Umbilical cord (tissue), 2 donors: Measurements from ENCODE around the gene TMUB2. TPM values are rescaled to one million over a fixed set of nuclear protein-coding genes. Genes with fewer than 3 reads are reported as not detected.
A peak's percentile ranks its signal among the peaks of the same experiment; 100 is the strongest.

Experiments used
- DNase-seq: peaks from one replicate; pipeline ENCODE4 v3.0.0-alpha.2; 2015; ENCODE audit warnings: low spot score
- total RNA-seq: library from RNA; depleted of rRNA; stranded (reverse); fragments of >200 nt; gene quantifications from one replicate; pipeline ENCODE4 v1.2.3, GENCODE V29; 2014; ENCODE audit warnings: low replicate concordance; ENCODE audit not compliant: insufficient read depth

Gene TMUB2
- total RNA-seq, 1 donor from 2014 or later = 24.6 TPM

DNA sequence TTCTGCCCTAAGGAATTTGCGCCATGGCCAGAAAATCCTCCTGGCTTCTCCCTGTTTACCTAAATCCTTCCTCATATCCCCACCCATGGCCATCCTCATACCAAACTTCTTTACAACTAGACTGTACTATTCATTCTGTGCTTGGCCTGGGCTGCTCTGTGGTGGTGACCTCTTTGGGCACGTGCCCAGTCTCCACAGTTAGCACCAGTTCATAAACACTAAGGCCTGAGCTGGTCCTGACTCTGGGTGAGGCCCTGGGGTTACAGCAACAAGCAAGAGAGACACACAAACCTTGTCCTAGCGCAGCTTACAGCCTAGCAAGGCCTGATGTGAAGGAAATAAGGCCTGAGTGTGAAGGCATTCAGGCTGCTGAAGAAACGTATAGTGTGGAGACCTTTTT, 16.0 kb downstream of the TMUB2 start:
- DNase-seq = no peak

DNA sequence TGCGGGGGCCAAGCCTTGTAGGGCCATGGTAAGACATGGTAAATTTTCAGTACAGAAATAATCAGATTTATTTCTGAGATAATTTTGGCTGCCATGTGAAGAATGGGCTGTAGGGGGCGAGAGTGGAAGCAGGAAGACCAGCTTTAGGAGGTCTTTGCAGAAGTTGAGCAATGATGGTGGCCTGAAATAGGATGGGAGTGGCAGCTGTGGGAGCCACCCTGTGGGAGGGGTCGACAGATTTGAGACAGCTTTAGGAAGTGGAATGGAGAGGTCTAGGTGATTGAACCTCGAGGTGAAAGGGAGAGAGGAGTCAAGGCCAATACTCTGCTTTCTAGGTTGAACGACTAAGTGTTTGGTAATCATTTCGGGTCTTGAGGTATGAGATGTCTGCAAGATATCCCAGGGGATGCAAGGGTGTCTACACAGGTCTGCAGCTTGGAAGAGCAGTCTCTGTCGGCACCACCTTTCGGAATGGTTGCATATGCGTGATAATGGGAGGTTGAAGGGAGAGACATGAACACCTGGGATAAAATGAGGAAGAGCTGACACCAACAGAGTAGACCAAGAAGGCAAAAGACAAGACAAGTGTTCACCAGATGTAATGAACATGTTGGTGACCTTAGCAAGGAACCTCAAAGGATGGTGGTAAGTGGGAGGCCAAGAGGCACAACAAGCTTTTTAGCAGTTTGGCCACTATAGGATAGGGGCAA, 17.1 kb downstream of the TMUB2 start:
- peak; percentile 58 for DNase-seq

DNA sequence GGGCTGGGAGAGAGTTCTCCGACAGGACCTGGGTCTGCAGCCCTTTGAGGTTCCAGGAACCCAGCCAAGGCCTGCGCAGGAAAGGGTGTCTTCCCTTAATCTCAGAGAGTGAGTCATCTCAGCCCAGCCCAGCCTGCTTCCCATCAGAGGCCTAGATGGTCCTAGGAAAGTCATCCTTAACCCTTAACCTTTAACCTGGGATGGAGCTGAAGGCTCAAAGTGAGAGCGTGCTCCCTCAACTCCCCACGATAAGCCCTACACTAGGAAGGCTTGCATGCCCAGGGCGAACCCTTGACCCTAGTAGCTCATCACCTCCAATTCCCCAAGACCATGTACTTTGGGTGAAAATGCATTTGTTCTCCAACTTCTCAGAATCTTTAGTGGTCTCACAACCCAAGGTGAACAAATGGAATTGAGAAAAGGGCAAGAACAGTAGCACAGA, 17.7 kb downstream of the TMUB2 start:
- peak; percentile 86 for DNase-seq

DNA sequence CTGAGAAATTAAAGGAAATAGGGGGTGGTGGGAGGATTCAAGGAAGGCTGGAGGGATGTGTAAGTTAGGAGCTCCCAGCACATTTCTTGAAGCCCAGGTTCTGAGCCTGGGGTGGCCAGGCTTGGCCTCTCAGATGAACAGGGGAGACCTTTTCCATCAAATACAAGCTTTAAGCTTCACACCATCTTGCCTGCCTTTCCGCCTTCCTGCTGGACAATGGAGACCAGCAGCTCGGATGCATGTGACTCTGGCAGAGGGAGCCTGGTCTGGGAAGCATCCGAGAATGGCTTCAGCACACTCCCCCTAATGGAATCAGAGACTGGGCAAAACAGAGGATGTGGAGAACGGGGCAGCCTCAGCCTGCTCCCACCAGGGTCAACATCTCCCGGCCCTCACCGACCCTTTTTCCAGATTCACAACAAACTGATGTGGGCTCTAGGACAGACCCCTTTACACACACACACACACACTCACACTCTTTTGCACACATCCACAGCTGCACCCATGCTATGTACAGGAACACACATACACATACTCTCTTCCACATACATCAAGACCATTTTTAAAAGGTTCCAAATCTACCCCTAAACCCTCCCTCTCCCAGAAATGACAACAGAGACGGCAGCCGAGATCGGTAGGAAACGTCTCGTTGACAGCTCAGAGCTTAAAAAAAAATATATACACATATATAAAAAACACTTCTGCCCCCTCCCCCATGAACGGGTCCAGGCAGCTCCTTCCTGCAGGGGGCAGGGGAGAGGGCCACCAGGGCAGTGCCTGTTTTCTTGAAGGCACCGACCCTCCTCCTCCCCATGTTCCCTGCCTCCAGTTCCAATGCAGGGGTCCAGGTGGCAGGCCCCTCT, 19.4 kb downstream of the TMUB2 start:
- DNase-seq = no peak

DNA sequence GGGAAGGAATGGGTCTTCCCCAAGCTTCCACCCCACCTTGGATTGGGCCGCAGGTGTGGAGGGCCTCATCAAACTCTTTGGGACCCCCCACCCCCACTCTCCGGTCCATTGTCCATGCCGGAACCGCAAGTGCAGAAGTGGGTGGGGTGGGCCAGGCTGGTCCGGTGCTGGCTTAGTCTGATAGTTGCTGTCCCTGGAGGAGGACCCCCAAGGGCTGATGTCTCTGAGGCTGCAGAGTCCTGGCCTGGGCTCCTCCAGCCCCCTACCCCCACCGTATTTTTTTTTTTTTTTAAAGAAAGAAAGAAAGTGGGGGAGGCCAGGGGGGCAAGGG, 20.0 kb downstream of the TMUB2 start:
- no peak for DNase-seq

DNA sequence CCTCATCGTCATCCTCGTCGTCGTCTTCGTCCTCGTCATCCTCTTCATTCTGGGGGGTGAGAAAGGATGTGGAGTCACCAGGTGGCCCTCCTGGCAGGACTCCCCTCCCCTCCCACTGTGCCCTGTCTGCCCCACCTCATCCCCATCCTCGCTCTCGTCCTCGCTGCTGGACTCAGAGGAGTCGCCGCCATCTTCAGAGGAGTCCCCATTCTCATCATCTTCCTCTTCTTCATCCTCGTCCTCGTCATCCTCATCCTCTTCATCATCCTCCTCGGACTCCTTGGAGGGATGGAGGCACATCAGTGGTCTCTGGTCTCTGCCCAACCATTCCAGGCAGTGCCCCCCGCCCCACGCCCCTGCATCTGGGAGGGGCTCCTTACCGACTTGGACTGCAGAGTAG, 20.5 kb downstream of the TMUB2 start:
- no peak for DNase-seq

DNA sequence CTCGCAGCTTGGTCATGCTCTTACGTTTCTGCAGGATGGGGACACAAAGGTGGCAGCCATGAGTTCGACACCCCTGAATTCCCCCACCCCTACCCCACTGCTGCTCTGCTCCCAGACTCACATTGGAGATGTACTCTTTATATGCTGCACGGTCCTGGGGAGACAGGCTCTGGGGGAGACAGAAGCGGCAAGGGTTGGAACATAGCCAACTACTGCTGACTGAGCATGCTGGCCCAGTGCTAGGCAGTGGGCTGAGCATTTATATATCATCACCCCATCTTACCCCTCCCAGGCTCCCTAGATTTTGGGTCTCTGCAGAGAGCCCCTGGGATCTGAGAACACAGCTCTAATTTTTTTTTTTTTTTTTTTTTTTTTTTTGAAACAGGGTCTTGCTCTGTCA, 21.0 kb downstream of the TMUB2 start:
- DNase-seq = no peak

DNA sequence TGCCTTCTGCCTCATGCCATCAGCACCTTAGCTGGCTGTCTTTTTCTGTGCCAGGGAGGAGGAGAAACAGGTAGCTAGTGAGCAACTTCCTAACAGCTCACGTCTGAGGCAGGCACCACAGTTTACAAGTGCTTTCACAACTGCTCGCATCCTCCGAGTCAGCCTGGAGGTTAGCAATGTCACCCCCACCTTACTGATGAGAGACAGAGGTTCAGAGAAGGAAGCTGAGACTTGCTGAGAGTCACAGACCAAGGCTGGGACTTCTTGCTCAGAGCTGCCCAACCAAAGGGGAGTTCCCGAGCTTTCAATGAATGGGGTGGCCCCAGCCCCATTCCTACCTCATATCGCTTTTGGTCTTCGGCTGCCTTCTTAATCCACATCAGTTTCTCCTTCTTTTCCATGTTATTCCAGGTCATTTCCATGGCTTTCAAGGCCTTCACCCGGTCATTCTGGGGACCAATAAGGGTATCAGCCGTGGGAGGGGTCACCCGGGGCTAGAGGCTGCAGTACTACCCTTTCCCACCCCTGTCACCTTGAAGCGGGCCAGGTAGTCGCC, 23.1 kb downstream of the TMUB2 start:
- no peak for DNase-seq

DNA sequence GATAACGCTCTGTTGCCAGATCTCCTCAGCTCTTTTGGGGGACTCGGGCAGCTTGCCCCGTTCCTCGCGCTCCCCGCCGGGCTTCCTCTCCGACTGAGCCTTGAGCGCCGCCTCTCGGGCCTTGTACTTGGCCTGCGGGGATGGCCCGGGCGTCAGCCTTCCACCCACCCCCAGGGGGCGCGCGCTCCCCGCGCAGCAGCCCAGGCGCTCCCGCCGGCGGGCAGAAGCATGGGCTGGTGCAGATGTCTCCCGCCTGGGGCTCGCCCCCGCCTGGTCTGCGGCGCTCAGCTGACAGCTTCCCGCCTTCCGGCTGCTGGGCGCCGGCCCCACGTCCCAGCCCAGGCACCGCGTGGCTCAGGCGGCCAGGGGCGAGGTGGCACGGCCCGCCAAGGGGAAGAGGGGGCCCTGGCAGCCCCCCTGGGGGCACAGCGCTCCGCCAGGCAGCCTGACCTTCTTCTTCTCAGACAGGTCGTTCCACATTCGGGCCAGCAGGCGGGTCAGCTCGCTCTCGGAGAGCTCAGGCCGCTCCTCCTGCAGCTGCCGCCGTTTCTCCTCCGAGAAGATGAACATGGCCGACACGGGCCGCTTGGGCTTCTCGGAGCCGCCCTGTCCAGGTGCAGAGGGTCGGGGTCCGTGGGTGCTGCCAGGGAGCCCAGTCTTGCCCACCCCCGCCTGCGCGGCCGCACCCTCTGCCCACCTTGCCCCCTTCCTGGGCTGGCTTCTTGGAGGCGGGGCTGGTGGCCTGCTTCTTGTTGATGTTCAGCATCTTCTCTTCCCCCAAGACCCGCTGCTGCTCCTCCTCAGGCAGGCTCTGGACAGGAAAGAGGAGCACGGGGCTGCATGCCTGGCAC, 23.8 kb downstream of the TMUB2 start:
- peak; percentile 85 for DNase-seq

DNA sequence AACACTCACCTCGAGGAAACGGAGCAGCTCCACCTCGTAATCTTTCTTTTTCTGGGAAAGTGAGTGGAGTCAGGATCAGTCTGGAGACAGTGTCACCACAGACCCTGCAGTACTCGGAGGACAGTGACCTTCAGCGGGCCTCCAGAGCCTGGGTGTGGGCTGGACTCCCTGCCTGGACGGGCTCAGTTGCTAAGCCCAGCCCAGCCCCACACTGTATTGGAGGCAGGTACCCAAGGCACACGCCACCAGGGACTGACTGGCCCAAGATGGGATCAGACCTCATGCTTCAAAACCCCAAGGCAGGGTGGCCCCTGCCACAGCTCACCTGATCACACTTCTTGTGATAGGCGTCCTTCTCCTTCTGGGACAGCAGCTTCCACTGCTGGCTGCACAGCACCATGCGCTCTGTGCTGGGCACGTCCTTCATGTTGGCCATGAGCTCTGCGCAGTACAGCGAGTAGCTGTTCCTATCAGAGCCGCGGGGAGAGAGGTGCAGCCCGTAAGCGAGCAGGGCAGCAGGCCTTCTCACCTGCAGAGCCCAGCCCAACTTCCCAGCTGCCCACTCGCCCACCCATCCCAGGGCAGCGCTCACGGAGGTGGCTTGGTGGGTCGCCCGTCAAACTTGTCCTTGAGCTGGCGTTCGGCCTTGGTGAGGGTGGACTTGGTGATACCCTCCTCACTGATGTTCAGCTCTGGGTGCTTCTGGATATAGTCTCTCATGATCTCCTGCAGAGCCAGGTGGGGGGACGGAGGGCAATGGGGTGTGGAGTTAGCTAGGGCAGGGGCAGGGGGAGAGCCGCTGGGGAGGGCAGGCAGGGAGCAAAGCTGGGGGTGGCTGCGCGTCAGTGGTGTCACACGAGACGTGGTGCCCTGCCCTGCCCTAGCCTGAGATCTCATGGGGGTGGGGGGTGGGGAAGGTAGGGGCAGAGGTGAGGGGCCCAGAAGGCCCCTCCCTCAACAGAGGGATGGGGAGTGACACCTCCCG, 24.8 kb downstream of the TMUB2 start:
- DNase-seq = no peak

DNA sequence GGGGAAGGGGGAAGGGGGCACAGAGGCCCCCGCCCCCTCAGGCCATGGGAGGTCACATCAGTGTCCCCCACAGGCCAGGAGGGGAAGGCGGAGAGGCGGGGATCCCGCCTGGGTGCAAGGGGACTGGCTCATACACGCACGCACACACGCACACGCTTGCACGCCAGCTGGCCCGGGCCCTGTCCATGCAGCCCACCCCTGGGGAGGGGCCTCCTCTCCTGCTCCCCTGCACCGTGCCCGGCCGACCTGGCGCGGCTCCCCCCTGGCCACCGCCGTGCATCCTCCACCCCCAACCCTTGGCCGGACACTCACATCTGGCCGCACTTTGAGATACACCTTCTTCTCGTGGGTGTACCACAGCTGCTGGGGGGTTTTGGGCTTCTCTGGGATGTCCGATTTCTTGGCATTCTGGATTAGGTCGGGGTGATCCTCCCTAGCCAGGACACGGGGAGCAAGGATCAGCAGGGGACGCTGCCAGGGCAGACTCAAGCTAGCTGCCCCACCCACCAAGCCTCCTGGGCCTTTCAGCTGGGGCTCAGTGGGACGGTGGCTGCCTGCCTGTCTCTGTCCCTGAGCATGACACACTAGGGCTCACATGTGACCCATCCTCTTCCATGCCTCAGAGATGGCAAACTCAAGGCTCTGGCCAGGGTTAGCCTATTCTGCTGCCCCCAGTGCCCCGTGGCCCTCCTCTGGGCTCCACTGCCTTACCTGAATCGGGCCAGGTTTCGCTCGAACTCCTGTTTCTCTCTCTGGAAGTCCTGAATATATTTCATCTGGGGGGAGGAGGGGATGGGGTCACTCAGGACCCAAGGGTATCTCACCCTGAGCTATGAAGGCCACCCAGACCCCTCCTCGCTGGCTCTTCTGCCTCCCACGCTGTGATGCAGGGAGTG, 26.0 kb downstream of the TMUB2 start:
- DNase-seq = no peak

DNA sequence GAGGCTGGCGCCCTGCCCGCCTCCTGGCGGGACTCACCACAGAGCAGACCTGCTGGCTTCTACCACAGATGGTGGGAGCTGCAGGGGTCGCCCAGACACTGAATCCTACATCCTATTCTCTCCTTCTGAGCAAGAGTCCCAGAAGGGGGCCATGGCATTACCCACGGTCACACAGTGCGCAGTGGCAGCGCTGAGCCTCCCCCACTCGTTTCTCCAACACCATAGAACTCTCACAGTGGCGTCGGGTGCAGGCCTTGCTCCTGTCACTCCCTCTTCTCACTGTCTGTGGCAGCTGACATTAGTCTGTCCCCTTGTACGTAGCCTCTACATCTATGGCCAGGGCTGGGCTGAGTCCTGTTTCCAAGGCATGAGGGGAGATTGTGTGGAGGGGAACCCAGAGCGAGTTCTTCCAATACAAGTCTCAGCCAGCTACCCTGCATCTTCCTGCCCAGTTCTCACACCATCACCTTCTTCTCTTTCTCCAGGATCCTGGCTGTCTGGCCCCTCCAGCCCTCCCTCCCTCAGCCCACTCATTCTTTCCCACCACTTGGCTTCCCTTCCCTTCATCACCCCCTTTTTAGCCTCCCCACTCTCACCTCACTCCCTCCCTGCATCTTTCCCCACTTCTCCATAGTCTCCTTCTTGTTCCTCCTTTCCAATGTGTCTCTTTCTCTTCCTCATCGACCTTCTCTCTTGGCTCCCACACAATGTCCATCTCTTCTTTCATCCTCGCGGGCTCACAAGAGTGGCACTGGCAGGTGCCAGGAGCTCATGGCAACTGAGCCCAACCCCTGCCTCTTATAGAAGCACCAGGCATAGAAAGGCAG, 26.8 kb downstream of the TMUB2 start:
- no peak for DNase-seq

DNA sequence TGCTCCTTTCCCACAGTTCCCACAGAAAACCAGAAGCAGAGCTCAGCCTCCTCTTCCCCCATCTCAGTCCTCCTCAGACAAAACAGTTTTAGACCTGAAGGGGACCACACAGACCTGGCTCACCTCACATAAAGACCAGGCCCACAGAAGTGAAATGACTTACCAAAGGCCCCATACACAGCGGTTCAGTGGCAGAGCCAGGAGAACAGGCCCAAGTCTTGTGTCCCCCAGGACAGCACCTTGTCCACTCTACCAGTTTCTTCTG, 27.4 kb downstream of the TMUB2 start:
- DNase-seq = no peak

DNA sequence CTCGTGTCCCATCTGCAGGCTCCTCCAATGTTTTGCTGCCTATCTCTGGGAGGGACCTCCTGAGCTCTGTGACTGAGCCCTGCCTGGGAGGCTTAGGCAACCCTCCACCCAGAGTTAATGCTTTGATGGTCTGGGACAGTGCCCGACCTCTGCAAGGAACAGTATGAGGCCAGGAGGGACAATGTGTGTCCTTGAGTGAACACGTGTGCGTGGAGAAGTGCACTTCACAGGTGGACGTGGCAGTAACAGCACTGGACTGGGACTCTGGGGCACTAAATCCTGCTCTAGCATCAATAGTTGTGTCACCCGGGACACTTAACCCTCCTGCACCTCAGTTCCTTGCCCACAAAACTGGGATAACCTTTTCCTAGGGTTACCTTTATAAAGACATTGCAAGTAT, 28.1 kb downstream of the TMUB2 start:
- DNase-seq = no peak

DNA sequence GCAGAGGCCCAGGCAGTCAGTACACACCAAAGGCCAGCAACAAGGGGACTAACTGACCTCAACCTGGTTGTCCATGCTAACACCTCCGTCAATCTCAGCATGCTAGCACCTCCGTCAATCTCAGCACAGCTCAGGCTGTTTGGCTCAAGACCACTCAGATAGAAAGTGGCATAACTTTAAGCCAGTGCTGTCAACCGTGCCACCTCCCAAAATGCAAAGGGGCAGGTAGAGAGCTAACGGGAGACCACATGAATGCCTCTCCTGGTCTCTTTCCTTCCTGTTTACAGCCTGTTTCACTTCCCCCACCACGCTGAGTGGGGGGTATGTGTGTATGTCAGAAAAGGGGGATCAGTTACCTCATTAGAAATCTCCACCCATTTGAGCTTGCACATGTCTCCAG, 29.4 kb downstream of the TMUB2 start:
- DNase-seq = no peak

DNA sequence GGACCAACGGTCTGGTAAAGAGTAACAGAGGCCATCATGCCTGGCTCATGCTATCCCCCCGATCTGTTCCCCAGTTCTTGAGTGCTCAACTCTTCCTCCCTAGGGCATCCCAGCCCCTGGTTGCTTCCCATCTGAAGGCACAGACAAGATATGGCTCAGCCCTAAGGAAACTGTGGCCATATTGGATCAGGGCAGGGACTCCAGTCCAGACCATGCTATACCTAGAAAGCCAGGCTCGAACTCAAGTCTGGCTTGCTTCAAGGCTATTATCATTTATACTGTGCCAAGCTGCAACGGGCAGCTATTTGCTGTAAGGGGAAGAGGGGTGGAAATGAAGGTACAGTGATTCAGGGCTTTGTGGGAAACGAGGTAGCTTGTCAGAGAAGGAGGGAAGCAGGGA, 29.9 kb downstream of the TMUB2 start:
- no peak for DNase-seq

DNA sequence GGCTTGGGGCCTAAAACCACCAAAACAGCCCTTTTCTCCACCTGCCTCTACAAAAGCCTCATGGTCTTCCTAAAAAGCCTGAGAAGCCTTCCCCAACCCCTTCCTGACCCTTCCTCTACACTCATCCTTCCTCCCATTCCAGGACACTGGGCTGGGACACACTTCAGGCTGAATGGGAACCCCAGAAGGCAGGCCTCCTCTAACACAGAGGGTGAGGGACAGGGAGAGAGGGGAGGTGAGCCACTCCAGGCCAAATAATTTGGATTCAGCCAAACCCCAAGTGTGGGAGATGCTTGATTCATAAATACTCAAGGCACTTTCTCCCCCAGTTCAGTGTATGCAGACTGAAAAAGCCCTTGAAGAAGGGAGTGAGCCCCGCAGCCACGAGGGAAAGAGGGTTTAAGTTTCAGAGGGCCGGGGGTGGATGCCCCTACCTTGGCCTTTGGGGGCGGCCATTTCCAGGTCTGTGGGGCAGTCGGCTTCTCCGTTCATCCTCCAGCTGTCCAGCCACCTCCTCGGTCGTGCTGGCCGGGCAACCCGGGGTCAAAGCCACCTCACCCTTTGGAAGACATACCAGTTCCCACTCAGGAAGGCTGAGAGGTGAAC, 31.1 kb downstream of the TMUB2 start:
- DNase-seq = no peak

DNA sequence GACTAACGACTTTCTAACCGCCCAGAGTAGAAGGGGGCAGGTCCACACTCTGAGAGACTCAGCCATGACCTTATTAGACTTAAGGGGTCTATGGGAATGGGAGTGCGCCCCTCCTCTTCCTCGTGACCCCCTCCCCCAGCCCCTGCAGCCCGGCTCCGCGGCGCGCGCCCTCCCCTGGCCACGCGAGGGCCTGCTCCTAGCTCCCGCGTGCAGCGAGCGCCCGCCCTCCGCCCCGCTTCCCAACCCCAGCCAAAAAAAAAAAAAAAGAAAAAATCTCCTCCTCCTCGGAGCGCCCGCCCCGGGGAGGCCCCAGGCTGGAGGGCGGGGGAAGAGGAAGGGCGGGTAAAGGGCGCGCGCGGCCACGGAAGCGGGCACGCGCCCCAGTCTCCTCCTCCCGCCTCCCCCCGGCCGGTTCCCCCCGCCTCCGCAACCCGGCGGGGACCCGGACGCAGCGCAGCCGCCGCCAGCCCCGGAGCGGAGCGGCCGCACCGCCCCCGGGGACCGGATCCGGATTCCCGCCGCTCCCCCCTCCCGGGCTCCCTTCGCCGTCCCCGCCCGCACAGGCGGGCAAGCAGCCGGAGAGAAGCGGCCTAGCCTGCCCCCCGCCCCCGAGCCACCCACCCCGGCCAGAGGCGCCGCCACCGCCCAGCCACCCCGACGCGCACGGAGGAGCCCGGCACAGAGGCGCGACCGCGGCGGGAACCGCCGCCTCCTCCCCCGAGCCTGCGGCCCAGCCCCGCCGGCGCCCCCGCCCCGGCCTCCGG, 31.8 kb downstream of the TMUB2 start:
- peak; percentile 96 for DNase-seq
